Activated T-helper 1 cell treated with anti-CD3 and anti-CD28 coated beads, Interleukin-12 subunit alpha, Interleukin-12 subunit beta, Interleukin-2, Interleukin-4 antibody, amounts not matched to agents 30 ng/mL and 10 ng/mL and 1 ng/mL, durations not matched to agents 14 hours and 24 hours and 36 hours (primary cell): ENCODE data around the gene ADAMTS16. TPM values are rescaled to one million over a fixed set of nuclear protein-coding genes. Genes with fewer than 3 reads are reported as not detected.

Experiments used
- DNase-seq: peaks from one replicate; pipeline ENCODE4 v3.0.0; 2021; ENCODE audit warnings: low spot score
- H3K27ac Mint-ChIP-seq: one replicate; pipeline ENCODE4 v1.8.0; 2021; ENCODE audit warnings: mild to moderate bottlenecking, mixed read lengths
- H3K27me3 Mint-ChIP-seq: one replicate; pipeline ENCODE4 v1.8.0; 2022; ENCODE audit warnings: mild to moderate bottlenecking, moderate library complexity, mixed read lengths; ENCODE audit not compliant: insufficient read depth
- H3K36me3 Mint-ChIP-seq: one replicate; pipeline ENCODE4 v1.8.0; 2021; ENCODE audit warnings: low read depth, mixed read lengths
- H3K4me1 Mint-ChIP-seq: one replicate; pipeline ENCODE4 v1.8.0; 2021; ENCODE audit warnings: low read depth, mixed read lengths
- H3K4me3 Mint-ChIP-seq: one replicate; pipeline ENCODE4 v1.8.0; 2021; ENCODE audit warnings: mild to moderate bottlenecking, moderate library complexity, mixed read lengths
- H3K9me3 Mint-ChIP-seq: one replicate; pipeline ENCODE4 v1.8.0; 2021; ENCODE audit warnings: mixed read lengths
- intact Hi-C: fragments of 100-400 bp; cut with micrococcal nuclease; formaldehyde crosslinking; loops from one replicate; pipeline ENCODE4 v1.15.1; 2024
- total RNA-seq: library from RNA; stranded (reverse); gene quantifications from 2 replicates; pipeline ENCODE4 v1.2.3, GENCODE V29; 2022

ADAMTS16 gene
- total RNA-seq, 1 donor from 2014 or later: not detected

DNA sequence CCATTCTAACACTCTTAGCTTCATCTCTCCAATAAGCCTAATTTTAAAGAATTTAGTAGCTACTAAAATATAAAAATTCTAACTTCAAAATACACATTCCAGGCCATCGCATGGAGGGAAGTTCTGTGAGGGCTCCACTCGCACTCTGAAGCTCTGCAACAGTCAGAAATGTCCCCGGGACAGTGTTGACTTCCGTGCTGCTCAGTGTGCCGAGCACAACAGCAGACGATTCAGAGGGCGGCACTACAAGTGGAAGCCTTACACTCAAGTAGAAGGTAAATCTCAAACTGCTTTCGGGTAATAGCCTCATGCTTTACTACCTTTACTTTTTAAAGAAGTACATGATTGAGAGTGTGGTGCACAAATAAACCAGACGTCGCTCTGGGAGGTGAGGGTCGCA is 94.8 kb downstream of the ADAMTS16 start:
- no peaks in the 10 kb centered on the region for H3K4me1 Mint-ChIP-seq
- no peak for DNase-seq
- no peaks in the 10 kb centered on the region for H3K9me3 Mint-ChIP-seq
- H3K4me3 Mint-ChIP-seq: no peak overlapping the region
- no peaks in the 10 kb centered on the region for H3K27me3 Mint-ChIP-seq
- H3K27ac Mint-ChIP-seq: no peak overlapping the region
- intact Hi-C loops: no loop called here
- no peaks in the 10 kb centered on the region for H3K36me3 Mint-ChIP-seq

DNA sequence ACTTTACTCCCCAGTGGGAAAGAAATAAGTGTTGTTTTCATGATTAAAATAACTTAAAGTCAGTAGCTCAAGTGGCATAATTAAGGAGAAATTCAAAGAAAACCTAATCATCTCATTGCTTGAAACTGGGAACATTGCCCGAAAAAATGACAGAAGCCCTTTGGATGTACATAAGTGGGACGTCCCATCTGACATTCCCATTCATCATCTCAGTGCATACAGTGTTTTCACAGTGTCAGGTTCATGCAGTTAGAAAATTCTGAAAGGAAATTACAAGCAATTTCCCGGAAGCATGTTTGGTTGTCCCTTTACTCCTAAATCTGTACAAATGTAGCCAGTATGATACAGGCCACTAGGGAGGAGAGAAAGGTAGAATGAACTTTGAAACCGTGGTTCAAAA is 95.6 kb downstream of the ADAMTS16 start:
- H3K4me3 Mint-ChIP-seq: no peak overlapping the region
- H3K27me3 Mint-ChIP-seq: no peaks in the 10 kb centered on the region
- H3K9me3 Mint-ChIP-seq: no peaks in the 10 kb centered on the region
- no peaks in the 10 kb centered on the region for H3K36me3 Mint-ChIP-seq
- no peak for DNase-seq
- H3K27ac Mint-ChIP-seq: no peak overlapping the region
- intact Hi-C loops: no loop called here
- no peaks in the 10 kb centered on the region for H3K4me1 Mint-ChIP-seq

DNA sequence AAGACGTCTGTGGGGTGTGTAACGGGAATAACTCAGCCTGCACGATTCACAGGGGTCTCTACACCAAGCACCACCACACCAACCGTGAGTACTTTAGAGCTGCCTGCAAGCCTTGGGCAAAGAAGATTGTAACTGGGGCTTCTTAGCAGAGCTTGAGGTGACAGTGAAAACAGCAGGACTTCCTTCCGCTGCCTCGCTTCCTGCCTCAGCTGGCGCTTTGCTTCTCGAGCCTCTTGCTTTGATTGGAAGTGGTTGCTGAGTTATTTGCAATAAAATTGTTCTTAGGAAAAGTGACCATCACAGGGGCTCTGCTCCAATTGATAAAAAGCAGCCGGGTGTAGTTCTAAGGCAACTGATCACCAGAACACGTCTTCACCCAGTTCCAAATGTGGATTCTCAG is 99.1 kb downstream of the ADAMTS16 start:
- intact Hi-C loops: no loop called here
- H3K4me3 Mint-ChIP-seq: no peak overlapping the region
- no peak overlapping the region for H3K27ac Mint-ChIP-seq
- H3K36me3 Mint-ChIP-seq: no peaks in the 10 kb centered on the region
- H3K9me3 Mint-ChIP-seq: no peaks in the 10 kb centered on the region
- H3K4me1 Mint-ChIP-seq: no peaks in the 10 kb centered on the region
- no peak for DNase-seq
- no peaks in the 10 kb centered on the region for H3K27me3 Mint-ChIP-seq

DNA sequence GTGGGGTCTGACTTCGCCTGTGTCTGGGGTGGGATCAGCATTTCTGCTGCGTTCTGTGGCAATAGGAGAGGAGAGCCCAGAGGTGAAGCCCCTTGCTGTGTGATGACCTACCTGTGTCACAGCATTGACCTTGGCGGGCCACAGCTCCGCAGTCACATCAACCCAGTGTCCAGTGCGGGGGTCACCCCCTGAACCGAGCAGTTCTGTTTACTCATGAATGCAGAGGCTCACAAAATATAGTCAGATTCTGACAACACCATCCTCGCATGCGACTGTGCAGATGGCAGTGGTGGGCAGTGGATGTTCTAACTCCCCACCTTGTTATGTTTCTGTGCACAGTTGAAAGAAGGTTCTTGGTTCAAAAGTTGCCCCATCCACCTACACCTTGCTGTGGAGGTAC is 100.1 kb downstream of the ADAMTS16 start:
- no peaks in the 10 kb centered on the region for H3K36me3 Mint-ChIP-seq
- H3K4me3 Mint-ChIP-seq: no peak overlapping the region
- no peak for DNase-seq
- H3K9me3 Mint-ChIP-seq: no peaks in the 10 kb centered on the region
- no peak overlapping the region for H3K27ac Mint-ChIP-seq
- H3K4me1 Mint-ChIP-seq: no peaks in the 10 kb centered on the region
- intact Hi-C loops: no loop called here
- H3K27me3 Mint-ChIP-seq: no peaks in the 10 kb centered on the region

DNA sequence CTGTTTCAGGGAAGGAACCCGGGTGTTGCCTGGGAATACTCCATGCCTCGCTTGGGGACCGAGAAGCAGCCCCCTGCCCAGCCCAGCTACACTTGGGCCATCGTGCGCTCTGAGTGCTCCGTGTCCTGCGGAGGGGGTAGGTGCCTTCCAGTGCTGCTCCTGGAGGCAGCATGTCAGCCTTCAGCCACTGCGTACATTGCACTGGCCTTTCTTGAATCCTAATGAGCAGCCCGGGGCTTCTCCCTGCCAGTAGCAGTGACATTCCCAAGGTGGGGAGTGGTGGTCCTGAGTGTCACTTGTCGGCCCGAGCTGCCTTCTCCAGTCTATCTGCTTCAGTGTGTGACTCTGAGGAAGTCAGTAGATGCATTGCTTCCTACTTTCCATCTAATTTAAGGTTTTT is 101.9 kb downstream of the ADAMTS16 start:
- H3K4me3 Mint-ChIP-seq: no peak overlapping the region
- H3K27ac Mint-ChIP-seq: no peak overlapping the region
- no peaks in the 10 kb centered on the region for H3K9me3 Mint-ChIP-seq
- no peaks in the 10 kb centered on the region for H3K27me3 Mint-ChIP-seq
- H3K4me1 Mint-ChIP-seq: no peaks in the 10 kb centered on the region
- intact Hi-C loops: no loop called here
- no peak for DNase-seq
- H3K36me3 Mint-ChIP-seq: no peaks in the 10 kb centered on the region

DNA sequence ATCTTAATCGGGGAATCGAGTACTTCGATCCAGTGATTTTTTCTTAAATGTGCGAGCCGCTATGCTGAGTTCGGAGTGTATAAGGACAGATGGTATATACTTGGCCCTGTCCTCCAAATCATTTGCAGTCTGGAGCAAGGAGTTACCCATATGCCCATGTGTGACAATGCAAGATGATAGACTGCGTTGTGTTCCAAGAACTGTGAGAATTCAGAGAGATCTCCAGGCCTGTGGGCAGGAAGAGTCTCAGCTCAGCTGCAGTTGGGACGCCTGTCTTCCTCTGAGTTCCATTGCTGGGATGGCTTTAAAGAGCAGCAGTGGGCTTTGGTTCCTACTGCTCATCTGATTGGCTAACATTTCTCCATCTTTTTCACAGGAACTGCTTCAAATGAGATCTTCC is 106.6 kb downstream of the ADAMTS16 start:
- Mint-ChIP-seq H3K36me3 (no peaks in the 10 kb centered on the region), H3K4me3 (no peak overlapping the region), H3K27ac (no peak overlapping the region), H3K9me3 (peaks cover 4% of the 10 kb centered on the region), H3K4me1 (no peaks in the 10 kb centered on the region), H3K27me3 (no peaks in the 10 kb centered on the region)
- DNase-seq: no peak
- intact Hi-C loops: no loop called here

DNA sequence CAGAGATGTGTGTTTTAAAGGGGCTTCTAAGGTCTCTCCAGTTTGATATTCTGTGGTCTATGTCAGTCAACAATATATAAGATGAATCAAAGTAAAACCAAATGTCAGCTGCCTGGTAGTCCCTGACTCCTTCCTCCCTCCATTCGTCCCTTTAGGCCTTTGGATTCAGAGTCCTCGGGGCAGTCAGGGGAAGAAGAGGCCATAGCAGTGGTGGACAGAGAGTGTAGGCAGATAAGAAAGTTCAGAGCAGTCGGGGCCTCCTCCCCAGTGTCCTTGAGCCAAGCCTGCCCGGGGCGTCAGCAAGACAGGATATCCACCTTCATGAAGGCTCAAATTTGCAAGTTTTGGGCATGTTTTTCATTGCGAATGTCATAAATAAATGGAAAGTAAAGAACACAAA is 110.6 kb downstream of the ADAMTS16 start:
- Mint-ChIP-seq H3K27me3 (no peaks in the 10 kb centered on the region), H3K9me3 (peaks cover 9% of the 10 kb centered on the region), H3K27ac (no peak overlapping the region), H3K4me1 (no peaks in the 10 kb centered on the region), H3K4me3 (no peak overlapping the region), H3K36me3 (no peaks in the 10 kb centered on the region)
- intact Hi-C loops: no loop called here
- DNase-seq: no peak

DNA sequence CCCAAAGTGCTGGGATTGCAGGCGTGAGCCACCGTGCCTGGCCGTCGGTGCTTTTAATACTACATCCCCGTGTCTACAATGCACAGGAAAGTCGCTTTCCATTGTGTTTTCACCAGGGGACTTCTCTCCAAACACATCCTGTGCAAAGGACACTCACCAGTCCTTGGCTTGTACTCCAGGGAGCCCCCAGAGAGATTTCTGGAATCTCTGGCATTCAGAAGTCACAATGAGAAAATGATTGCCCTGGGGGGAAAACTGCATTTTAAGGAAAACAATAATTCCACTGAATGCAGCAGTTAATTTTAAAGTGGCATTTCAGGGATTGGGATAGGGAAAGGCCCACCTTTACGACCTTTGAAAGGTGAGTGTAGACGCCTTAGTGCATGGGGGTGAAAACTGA is 112.0 kb downstream of the ADAMTS16 start:
- DNase-seq: no peak
- intact Hi-C loops: no loop called here
- H3K27me3 Mint-ChIP-seq: no peaks in the 10 kb centered on the region
- peaks cover 9% of the 10 kb centered on the region for H3K9me3 Mint-ChIP-seq
- H3K4me1 Mint-ChIP-seq: no peaks in the 10 kb centered on the region
- H3K36me3 Mint-ChIP-seq: no peaks in the 10 kb centered on the region
- no peak overlapping the region for H3K27ac Mint-ChIP-seq
- H3K4me3 Mint-ChIP-seq: no peak overlapping the region

DNA sequence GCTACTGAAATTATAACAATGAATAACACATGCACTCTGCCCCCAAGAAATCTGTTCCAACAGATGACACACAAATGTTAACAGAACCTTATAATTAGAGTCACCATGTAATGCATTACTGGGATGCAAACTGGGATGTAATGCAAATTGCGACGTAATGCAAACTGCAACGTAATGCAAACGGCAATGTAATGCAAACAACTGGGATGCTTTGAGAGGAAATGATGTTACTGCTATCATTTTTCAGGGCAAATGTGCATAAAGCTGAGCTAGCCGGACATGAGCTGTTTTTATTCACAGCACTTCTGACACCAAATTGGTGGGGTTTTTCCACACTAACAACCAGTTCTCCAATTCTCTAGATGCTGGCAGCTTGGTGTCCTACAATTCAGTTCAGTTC is 117.2 kb downstream of the ADAMTS16 start:
- DNase-seq: no peak
- H3K9me3 Mint-ChIP-seq: peaks cover 5% of the 10 kb centered on the region
- no peak overlapping the region for H3K4me3 Mint-ChIP-seq
- H3K36me3 Mint-ChIP-seq: no peaks in the 10 kb centered on the region
- no peaks in the 10 kb centered on the region for H3K27me3 Mint-ChIP-seq
- intact Hi-C loops: no loop called here
- H3K4me1 Mint-ChIP-seq: no peaks in the 10 kb centered on the region
- no peak overlapping the region for H3K27ac Mint-ChIP-seq

DNA sequence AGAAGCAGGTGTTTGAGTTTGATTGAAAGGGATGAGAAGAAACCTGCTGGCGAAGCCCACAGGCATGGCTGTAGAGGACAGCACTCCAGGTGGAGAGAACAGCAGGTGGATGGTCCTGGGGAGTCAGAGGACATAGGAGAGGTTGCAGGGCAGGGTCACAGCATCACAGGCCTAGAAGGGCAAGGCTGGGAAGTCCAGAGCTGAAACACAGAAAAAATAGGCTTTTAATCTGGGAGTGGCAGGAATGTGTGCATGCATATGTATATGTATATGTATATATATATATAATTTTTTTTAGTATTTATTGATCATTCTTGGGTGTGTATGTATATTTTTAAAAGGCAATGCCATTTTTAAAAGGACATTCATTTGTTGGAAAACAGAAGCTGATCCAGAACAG is 118.4 kb downstream of the ADAMTS16 start:
- H3K9me3 Mint-ChIP-seq: peaks cover 4% of the 10 kb centered on the region
- no peaks in the 10 kb centered on the region for H3K36me3 Mint-ChIP-seq
- H3K27ac Mint-ChIP-seq: no peak overlapping the region
- H3K27me3 Mint-ChIP-seq: no peaks in the 10 kb centered on the region
- no peak for DNase-seq
- intact Hi-C loops: no loop called here
- no peak overlapping the region for H3K4me3 Mint-ChIP-seq
- H3K4me1 Mint-ChIP-seq: no peaks in the 10 kb centered on the region

DNA sequence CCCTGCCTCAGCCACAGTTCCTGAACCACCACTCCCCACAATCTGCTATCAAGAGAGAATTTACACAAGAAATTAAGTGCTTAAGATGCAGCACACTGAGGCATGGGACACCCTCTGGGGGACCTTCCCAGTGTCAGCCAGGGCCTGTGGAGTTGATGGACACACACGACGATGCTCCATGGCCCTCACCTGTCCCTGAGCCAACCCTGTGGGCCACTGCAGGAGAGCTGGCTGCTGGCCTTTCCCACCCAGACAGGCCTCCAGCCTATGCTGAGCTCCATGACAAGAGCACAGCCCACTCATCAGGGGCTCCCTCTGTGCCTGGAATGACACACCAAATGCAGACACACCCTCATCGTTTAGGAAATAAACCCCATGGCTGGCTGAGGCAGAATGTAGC is 124.6 kb downstream of the ADAMTS16 start:
- no peaks in the 10 kb centered on the region for H3K4me1 Mint-ChIP-seq
- H3K27me3 Mint-ChIP-seq: no peaks in the 10 kb centered on the region
- no peaks in the 10 kb centered on the region for H3K9me3 Mint-ChIP-seq
- no peak overlapping the region for H3K4me3 Mint-ChIP-seq
- no peak for DNase-seq
- H3K27ac Mint-ChIP-seq: no peak overlapping the region
- H3K36me3 Mint-ChIP-seq: no peaks in the 10 kb centered on the region
- intact Hi-C loops: no loop called here

DNA sequence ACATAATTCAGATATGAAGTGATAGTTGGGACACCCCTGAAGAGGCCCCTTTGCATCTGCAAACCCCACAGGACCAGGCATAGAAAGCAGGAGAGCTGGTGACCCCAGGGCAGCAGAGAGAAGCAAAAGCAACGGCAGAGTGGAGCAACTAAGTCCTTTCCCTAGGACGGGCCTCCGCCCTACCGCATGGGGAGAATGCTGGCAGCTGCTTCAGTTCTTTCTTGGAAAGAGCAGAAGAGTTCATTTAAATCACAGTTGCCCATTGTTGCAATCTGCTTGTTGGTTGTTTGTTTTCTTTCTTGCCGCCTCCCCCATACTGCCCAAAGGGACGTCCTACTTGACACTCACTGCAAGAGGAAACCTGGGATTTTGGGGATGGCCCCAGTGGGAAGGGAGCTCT is 126.2 kb downstream of the ADAMTS16 start:
- DNase-seq: no peak
- Mint-ChIP-seq H3K4me3 (no peak overlapping the region), H3K9me3 (no peaks in the 10 kb centered on the region), H3K27me3 (no peaks in the 10 kb centered on the region), H3K4me1 (no peaks in the 10 kb centered on the region), H3K36me3 (no peaks in the 10 kb centered on the region), H3K27ac (no peak overlapping the region)
- intact Hi-C loops: no loop called here

DNA sequence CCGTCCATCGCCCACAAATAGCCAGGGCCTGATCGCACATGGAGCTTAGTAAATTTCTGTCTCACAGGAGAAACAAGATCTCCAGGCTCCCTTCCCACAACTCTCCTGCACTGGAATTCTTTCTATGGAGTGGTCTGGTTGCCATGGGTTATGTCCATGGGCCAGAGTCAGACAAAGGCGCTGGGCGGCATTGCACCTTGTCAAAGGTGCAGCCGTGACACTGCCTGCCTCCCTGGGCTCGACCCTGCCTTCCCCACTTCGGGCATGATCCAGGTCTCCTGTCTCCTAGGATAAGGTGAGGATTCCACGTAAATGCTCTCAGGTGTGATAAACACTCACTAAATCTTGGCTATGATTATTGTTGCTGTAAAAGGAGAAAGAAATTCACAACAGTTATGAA is 130.0 kb downstream of the ADAMTS16 start:
- no peaks in the 10 kb centered on the region for H3K27me3 Mint-ChIP-seq
- H3K4me3 Mint-ChIP-seq: no peak overlapping the region
- no peak for DNase-seq
- intact Hi-C loops: no loop called here
- no peaks in the 10 kb centered on the region for H3K36me3 Mint-ChIP-seq
- no peak overlapping the region for H3K27ac Mint-ChIP-seq
- no peaks in the 10 kb centered on the region for H3K9me3 Mint-ChIP-seq
- no peaks in the 10 kb centered on the region for H3K4me1 Mint-ChIP-seq

DNA sequence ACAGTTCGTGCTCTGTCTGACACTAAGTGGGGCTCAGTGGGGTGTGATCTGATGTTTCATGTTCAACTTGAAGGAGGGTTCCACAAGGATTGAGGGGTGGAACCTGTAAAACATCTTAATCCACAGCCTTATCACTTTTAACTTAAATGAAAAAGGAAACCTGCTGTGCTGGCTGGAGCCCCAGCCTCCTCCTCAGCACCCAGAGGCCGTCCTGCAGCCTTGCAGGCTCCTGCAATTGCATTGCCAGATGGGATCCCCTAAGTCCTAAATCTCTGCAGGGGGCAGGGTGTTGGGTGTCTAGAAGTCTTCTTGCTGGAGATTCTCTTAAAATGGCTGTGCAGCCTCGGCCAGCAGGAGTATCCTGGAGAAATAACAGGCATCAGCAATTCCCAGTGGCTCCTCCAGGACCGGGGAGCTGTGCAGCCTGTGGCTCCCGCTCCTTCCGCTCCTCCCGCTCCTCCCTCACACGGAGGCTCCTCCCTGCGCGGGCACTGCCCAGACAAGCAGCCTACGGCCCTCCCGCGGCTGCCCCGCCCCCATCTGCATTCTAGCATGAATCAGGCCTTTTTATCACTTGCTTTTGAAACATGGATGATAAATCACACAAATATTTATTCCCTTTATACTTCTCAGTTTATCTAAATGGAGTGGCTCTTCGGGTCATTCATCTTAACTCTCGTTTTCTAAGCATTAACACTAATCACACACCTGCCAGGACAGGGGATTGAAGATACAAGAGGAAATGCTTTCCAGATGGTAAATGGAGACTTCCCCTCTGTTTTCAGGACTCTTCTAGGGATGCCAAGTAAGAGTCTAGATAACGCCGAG is 131.0 kb downstream of the ADAMTS16 start:
- no peaks in the 10 kb centered on the region for H3K27me3 Mint-ChIP-seq
- no peaks in the 10 kb centered on the region for H3K4me1 Mint-ChIP-seq
- no peaks in the 10 kb centered on the region for H3K36me3 Mint-ChIP-seq
- intact Hi-C loops: no loop called here
- H3K9me3 Mint-ChIP-seq: no peaks in the 10 kb centered on the region
- H3K4me3 Mint-ChIP-seq: no peak overlapping the region
- no peak for DNase-seq
- H3K27ac Mint-ChIP-seq: no peak overlapping the region
